Measurements from ENCODE around the gene CYP2U1. TPM values are rescaled to one million over a fixed set of nuclear protein-coding genes. Genes with fewer than 3 reads are reported as not detected.
"Not testable (repeated sequence)": the region's sequence is repeated elsewhere in the genome, so short reads cannot be mapped to it uniquely, and the experiment has no call there.

CYP2U1 gene
- polyA plus RNA-seq, 10 donors: 4.4 to 6.2 (median 5.4) TPM

DNA sequence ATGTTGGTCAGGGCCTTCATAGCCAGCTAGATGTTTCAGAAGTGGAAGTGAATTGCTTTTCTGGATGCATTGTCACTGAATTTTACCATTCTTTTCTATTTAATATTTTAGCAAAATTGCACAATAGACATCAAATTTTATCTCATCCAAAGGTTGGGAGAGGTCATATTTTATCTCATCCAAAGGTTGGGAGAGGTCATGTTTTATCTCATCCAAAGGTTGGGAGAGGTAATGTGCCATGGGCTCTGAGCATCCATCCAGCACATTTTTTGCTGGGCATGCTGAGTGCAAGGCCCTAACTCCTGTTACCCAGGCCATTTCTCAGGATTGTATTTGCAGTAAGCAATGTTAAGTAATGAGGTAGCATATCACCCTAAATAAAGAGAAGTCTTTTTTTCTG, 14.7 kb upstream of the CYP2U1 start:
- no peak for DNase-seq

DNA sequence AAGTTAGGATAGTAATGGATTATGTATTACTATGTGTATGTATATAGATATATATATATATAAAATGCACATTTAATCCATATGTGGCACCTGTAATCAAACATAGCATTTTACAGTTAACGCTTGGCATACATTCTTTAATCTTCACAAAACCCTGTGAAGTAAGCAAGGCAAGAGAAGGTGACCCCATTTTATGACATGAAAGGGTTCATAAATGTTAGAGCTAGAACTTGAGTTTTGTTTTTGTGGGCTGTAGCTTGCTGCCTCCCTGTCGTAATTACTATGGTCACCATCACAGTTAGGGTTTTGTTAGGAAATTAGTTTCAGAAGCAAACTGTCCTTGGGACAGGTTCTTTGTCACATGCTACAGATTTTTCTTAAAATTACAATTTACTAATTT, 13.8 kb upstream of the CYP2U1 start:
- no peak for DNase-seq

DNA sequence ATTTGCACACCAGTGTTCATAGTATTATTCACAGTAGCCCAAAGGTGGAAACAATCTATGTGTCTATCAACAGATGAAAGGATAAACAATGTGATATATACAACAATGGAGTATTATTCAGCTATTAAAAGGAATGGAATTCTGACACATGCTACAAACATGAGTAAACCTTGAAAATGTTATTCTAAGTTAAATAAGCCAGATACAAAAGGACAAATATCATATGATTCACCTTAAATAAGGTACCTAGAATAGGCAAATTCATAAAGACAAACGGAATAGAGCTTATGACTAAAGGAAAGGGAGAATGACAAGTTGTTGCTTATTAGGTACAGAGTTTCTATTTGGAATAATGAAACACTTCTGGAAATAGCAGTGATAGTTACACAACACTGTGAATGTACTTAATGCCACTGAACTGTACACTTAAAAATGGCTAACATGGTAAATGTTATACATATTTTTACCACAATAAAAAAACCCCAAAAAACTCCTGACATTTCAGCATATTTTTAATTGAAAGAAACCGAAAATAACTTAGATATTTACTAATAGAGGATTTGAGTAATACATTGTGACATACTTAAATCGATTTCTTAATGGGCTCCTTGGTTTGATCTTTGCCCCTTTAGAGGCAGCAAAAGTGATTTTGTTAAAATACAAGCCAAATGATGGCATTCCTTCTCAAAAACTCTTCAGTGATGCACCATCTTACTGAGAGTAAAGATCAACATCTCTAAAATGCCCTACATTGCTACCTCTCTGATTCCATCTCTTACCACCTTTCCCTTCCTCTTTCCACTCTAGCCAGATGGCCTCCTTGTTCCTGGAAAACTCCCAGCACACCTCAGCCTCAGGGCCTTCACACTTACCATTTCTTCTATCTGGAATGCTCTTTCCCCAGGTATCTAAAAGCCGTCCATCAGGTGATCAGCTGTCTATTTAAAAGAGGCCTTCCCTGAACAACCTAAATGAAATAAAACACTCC, 8.6 kb upstream of the CYP2U1 start:
- DNase-seq: no peak

DNA sequence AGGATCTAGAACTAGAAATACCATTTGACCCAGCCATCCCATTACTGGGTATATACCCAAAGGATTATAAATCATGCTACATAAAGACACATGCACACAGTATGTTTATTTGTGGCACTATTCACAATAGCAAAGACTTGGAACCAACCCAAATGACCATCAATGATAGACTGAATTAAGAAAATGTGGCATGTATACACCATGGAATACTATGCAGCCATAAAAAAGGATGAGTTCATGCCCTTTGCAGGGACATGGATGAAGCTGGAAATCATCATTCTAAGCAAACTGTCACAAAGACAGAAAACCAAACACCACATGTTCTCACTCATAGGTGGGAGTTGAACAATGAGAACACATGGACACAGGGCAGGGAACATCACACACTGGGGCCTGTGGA, 5.6 kb upstream of the CYP2U1 start:
- DNase-seq: not testable (repeated sequence)

DNA sequence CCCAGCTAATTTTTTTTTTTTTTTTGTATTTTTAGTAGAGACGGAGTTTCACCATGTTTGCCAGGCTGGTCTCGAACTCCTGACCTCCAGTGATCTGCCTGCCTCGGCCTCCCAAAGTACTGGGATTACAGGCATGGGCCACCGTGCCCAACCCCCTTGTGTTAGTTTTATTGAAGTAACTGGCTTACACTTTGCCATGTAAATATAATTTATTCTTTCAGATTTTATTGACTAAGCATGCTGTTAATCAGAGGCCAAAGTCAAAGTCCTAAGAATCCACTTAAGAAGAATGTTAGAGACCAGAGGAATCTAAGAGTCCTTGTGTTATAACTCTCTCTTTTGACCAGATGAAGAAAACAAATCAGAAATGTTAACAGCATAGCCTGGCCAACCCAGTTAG, 4.5 kb upstream of the CYP2U1 start:
- not testable (repeated sequence) for DNase-seq

DNA sequence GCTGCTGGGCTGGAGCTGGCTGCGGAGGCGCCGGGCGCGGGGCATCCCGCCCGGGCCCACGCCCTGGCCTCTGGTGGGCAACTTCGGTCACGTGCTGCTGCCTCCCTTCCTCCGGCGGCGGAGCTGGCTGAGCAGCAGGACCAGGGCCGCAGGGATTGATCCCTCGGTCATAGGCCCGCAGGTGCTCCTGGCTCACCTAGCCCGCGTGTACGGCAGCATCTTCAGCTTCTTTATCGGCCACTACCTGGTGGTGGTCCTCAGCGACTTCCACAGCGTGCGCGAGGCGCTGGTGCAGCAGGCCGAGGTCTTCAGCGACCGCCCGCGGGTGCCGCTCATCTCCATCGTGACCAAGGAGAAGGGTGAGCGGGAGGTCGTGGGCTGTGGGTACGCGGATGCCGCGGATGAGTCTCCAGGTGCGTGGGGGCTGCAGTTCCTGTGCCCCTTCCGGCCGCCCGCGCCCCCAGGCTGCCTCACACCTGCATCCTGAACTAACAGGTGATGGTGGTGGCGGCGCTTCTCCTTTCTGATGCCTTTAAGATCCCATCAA, 499 bp downstream of the CYP2U1 start:
- DNase-seq: no peak

DNA sequence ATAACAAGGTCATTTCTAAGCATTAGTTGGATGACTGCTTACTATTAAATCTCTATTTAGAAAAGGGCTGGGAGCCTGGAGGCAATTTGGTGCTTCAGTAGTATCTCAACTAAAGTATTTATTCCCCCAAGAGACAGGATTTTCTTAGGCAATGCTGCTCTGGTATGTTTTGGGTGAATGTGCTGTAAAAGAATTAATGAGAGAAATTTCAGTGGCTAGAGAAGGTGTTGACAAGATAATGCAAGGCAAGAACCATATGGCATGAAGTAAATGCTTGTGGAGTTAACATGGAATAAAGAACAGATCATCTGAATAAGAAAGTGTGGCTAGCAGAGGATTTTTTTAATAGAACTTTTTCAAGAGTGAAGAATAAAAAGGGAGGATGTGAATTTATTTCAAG, 3.9 kb downstream of the CYP2U1 start:
- no peak for DNase-seq

DNA sequence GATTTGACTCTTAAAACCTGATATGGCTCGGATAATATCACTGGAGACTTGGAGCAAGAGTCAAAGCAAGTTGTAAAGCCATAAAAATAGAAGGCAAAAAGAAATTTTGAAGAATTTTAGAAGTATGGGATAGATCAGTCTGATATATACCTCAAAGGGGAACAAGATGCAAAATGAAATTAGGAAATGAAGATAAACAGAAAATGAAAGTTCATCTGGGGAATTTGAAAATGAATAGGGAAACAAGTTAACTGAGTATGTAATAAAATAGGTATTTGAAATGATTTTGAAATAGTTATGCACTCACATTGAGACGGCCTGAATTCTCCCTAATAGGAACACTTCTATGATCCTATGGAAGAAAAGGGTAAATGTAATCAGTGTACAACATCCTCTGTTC, 5.7 kb downstream of the CYP2U1 start:
- no peak for DNase-seq

DNA sequence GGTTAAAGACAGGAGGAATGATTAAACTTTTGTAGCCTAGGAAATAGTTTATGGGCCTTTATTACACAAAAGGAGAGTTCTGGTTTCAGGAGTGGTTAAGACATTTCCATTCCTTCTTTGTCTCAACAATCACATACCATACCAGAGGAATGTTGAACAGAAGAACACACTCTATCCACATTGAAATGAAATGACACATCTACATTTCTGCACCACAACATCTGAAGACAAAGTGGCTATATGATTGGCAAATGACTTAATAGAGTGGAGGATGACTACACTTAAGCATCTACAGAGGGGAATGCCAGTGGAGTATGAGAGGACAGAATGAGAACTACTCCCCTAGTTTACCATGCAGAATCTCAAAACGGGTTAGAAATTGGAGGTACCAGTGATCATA, 8.0 kb downstream of the CYP2U1 start:
- peak in 1 of 3 donors; percentile 11 for DNase-seq

DNA sequence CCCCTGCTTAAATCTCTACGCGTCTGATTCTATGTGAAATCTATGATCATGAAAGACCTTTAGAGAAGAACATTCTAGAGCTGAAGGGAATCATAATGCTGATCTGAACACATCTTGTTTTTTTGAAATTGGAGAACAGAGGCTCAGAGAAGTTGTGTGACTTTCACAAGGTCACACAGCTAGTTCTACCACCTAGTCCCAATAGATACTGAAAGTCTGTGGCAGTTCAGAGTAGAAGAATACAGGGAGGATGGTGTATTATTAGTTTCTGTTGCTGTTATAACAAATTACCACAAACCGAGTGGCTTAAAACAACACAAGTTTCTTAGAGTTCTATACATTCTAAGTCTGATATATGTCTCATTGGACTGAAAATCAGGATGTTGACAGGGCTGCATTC, 14.5 kb downstream of the CYP2U1 start:
- DNase-seq: no peak

DNA sequence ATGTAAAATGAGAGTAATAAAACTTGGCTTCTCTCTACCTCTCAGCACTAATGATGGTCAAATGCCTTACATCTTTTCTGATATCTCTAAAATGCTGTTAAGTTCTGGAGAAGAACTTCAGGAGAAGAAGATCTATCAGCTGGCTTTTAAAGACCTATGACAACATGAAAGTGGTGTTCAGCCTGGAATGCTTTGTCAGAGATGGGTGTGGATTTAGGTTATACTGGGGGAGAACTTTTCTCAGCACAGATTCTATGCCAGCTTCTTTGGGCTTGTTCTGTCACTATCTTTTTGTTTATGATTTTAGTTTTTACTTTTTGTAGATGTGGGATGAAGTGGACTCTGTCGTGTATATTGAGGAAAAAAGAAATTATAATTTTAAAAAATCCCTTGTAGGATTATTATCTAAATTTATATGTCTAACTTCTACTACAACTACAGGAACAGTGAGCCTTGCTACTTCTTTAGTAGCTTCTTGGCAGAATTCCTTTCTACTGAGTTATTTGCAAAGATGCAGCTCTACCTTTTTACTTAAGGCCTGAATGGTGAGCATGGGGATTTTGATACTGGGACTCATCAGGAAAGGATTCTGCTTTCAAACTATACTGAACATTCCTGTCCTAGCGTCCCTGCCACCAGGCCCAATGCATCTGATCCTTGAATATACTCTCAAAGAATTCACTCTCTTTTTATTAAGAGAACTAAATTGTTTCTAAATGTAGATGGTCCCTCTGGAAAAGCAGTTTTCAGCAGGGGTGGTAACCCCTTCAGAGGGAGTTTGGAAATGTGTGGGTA, 19.6 kb downstream of the CYP2U1 start:
- DNase-seq: no peak

DNA sequence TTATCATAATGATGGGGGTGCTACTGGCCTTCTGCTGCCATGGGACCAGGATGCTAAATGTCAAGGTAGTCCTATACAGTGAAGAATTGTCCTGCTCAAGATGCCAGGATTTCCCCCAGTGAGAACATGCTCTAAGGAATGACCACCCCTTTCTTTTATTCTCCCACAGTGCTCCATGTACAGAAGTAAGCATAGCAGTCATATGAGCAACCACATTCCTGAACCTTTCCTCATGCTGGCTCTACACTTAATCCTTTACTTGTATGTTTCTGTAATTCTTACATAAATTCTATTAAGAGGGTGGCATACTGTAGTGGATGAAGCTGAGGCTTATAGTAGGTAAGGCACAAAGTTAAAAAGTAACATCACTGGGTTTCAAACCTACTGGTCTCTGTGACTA, 20.2 kb downstream of the CYP2U1 start:
- peak in 1 of 3 donors; percentile 38 for DNase-seq

DNA sequence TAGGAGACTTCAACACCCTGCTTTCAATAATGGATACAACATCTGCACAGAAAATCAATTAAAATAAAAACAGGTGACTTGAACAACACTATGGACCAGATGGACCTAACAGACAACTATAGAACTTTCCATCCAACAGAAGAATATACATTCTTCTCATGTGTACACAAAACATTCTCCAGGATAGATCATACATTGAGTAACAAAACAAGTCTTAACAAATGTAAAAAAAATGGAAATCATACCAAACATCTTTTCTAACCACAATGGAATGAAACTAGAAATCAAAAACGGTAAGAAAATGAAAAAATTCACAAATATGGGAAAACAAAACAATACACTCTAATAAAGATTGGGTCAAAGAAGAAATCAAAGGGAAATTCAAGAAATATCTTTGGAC, 24.7 kb downstream of the CYP2U1 start:
- no peak for DNase-seq

DNA sequence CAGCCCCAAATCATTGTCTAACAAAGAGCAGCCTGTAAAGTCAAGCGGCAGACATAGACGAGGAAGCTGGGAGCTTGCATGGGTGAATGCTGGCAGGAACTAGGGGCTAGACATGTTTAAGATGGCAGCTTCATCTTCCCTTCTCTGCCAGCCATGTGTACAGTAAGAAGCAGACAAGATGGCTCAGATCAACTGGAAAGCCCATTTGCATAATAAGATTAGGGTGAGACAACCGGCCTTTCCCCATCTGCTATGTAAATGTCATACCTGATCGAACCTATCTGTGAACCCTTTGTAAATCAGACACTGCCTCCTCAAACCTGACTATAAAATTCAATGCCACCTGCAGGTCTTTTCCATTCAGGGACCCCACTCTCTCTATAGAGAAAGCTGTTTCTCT, 35.6 kb downstream of the CYP2U1 start:
- DNase-seq: no peak

DNA sequence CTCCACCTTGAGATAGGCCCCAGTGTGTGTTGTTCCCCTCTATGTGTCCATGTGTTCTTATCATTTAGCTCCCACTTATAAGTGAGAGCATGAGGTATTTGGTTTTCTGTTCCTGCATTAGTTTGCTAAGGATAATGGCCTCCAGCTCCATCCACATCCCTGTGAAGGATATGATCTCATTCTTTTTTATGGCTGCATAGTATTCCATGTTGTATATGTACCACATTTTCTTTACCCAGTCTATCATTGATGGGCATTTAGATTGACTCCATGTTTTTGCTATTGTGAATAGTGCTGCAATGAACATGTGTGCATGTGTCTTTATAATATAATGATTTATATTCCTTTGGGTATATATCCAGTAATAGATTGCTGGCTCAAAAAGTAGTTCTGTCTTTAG, 36.2 kb downstream of the CYP2U1 start:
- DNase-seq: not testable (repeated sequence)

DNA sequence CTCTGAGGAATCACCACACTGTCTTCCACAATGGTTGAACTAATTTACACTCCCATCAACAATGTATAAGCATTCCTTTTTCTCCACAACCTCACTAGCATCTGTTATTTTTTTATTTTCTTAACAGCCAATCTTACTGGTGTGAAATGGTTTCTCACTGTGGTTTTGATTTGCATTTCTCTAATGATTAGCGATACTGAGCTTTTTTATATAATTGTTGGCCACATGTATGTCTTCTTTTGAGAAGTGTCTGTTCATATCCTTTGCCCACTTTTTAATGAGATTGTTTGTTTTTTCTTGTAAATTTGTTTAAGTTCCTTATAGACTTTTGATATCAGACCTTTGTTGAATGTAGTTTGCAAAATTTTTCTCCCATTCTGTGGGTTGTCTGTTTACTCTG, 36.6 kb downstream of the CYP2U1 start:
- not testable (repeated sequence) for DNase-seq

DNA sequence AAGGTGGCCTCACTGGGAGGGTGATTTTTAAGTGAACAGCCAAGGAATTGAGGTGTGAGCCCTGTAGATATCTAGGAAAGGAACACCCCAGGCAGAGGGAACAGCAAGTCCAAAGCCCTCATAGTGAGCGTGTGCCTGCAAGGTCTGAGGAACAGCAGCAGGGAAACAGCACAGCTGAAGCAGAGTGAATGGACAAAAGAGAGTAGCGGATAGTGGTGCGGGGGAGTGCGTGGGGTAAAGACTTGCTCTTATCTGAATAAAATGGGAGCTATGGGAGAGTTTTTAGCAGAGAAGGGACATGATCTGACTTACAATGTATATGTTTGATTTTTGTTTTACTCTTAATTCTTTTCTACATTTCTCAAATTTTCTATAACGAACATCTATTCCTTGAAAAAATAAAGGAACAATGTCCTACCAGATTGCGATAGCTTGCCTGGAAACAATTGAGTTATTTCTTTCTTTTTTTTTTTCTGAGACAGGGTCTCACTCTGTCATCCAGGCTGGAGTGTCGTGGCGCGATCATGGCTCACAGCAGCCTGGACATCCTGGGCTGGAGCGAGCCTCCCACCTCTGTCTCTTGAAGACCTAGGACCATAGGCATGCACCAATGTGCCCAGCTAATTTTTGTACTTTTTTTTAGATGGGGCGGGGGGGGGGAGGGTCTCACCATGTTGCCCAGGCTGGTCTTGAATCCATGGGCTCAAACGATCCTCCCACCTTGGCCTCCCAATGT, 38.9 kb downstream of the CYP2U1 start:
- DNase-seq: no peak

DNA sequence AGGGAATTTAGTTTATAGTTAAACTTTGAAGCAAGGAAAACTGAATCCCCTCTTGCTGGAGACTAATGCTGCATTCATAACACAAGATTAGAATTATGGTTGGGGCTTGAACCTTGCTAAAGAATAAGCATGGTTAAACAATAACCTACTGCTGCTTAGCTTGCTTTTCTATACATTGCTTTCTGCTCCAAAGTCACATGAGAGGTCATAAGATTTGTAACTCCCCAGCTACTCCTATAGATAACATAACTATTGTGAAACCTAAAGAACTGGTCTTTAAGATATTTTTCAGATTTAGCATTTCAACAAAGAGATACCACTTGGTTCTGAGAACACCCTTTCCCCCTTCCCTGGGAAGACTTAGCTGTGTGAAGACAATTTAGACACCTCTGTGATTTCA, 41.3 kb downstream of the CYP2U1 start:
- no peak for DNase-seq

DNA sequence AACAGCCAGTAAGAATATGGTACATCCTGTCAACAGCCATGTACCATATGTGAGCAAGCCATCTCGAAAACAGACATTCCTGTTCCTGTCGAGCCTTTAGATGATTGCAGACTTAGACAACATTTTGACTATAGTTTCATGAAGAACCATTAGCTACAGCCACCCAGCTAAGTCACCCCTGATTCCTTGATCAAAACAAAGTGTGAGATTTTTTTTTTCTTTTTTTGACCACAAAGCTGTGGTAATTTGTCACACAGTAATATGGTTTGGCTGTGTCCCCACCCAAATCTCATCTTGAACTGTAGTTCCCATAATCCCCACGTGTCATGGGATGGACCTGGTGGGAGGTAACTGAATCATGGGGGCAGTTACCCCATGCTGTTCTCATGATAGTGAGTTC, 43.2 kb downstream of the CYP2U1 start:
- DNase-seq: no peak

DNA sequence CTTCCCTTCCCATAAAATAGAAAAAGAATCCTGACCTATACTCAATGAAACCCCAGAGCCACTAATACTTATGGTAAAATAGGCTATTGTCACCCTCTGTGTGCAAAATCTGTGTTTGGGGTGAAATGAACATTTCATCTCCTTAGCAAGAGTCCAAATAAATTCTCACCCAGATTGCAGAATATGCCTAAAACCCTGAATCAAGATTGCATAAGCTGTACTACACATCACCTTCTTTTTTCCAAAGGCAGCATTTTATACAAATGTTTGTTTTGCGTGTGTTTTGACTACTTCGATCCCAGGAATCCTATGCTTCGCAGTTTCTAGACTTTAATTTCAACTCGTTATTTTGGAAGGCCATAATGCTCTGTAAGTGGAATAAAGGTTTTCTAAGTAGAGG, 46.1 kb downstream of the CYP2U1 start:
- DNase-seq: no peak

DNA sequence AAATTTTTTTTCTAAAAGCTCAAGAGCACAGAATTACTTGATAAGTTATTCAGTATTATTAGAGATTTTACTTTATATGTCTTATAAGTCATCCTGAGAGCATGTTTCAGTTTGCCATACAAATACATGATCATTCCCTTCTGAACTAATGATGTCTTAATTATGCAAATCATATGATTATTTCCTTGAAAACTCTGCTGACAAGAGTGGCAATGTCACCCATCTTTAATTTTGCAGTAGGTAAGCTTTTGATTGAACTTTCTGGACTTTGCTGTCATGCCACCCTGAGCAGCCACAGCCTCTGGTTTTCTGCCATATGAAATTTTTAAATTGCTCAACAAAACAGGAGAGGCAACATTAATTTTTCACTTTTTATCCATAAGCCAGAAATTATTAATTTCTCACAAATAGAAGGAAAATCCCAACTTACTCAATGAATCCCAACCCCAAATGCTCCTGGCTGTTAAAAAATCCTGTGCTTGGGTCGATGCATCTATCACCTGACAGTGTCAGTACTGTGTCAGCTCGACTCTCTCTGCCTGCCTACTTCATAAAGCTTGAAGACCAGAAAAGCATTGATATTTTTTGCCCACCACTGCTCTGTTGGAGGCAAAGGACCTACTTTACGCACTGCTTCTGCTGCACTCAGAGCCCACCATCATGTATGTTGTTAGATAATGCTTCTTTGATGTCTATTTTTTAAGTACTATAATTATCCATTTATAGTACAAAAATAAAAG, 46.8 kb downstream of the CYP2U1 start:
- no peak for DNase-seq

All from muscle of back (tissue), 11 donors.